ENCODE results near the gene LDAH.

The LDAH gene

DNA sequence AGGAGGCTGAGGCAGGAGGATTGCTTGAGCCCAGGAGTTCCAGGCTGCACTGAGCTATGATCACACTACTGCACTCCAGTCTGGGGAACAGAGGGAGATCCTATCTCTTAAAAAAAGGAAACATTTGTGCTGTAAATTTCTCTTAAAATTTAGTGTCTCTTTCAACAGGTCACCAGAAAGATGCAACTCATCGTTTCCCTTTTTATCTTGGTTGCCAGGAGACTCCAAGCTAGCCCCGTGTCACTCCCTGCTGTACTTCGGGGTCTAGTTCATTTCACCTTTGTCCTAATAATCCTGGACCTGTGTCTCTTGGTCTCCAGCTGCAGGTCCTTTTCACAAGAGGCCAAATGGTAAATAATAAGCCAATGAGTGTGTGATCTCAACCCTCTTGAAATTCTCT lies 179.1 kb downstream of the LDAH start:
- in situ Hi-C loops (cut with MboI; ENCODE audit: low sequenced_read_pairs): loop anchor here (10.0 to 25.0 kb wide), 3 partner anchors 199 to 532 kb away; partner anchors contain the start of gene RHOB

DNA sequence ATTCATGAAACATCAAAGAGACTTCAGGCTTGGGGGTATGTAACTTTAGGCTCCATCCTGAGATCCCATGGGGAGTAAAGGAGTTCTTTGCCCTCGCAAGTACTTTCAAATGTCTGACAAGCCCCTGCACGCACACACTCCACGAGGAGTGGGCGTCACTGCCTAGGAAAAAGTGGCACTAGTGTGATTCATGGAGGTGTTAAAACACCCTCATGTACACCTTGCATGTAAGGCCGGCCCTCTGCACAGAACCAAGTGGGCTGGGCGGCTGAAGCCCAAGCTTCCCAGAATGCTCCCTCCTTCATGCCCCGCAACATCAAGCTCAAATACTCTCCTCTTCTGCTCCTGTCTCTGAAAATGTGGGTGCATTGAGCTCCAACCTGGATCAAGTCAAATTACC lies 179.8 kb downstream of the LDAH start:
- in situ Hi-C loops (cut with MboI; ENCODE audit: low sequenced_read_pairs): loop anchor here (10.0 to 25.0 kb wide), 3 partner anchors 198 to 531 kb away; partner anchors contain the start of gene RHOB

DNA sequence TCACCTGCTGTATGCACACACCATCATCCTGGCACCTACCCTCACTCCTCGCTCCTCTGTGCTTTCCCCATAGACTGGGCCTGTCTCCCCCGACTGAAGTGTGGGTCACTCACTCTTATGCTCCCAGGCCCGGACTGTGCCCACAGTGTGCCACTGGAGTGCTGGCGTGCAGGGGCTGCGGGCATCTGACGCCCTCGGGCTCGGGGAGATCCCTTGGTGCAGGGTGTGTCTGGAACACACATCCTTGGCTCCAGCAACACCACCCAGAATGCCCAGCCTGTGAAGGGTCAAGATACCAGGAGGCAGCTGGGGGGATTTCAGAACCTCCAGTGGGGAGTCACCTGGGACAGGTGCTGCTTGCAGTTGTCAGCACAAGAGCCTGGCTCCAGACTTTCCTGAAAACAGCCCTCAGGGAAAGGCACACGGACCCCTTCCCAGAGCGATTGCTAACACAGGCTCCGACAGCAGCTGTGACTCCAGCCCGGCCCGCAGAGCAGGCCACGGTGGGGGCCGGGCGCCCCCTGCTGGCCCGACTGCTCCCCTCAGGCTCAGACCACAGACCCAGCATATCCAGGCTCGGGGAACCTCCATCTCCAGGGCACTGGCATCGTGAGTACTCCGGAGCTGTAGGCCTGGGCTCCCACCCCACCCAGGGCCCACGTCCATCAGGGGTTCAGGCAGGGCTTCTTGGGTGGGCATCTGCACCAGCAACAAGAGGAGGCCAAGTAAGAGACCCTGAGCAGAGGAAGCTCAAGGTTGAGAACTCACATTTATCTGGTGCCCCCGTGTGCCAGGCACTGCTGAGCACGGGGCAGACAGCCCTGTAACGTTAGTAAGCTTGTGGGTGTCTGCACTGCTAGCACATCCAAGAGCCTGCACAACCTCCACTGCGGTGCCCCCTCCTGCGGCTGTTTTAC lies 180.6 kb downstream of the LDAH start:
- in situ Hi-C loops (cut with MboI; ENCODE audit: low sequenced_read_pairs): loop anchor here (10.0 to 25.0 kb wide), 3 partner anchors 198 to 530 kb away; partner anchors contain the start of gene RHOB

DNA sequence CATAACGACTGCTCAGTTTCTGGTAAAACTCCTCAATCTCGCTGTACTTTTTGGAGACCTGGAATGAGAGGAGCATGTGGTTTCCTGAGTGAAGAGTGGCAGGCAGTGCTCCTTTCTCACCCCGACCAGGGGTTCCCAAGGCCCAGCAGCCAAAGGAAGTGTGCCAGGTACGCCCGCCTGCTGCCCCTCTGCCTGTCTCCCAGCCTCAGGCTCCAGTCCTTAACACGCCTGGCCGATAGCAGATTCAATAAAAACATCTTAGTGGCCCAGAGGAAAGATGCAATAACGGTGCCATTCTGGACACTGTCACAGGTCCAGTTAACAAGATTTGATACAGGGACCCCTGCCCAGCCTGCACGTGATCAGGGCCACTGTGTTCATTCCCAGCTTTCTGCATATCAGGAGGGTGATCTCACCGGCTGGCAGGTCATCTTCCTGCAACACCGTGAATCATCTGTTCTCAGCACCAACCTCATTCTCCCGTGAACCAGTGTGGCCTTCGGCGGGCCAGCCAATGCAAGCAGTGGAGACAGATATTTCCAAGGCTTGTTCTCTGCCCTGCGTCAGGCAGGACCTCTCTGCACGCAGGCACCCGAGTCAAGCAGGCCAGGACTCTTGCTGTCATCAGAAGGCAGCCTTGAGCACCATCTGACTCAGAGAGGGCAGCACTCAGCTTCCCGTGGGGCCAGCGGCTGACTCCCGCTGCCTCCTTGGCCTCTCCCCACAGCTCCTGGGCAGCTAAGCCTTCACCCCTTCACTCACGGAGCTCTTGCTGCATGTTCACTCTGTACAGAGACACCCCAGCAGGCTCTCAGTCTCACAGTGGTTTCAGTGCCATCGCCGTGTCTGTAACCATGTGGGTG lies 181.5 kb downstream of the LDAH start:
- in situ Hi-C loops (cut with MboI; ENCODE audit: low sequenced_read_pairs): loop anchor here (10.0 to 25.0 kb wide), 3 partner anchors 197 to 529 kb away; partner anchors contain the start of gene RHOB

DNA sequence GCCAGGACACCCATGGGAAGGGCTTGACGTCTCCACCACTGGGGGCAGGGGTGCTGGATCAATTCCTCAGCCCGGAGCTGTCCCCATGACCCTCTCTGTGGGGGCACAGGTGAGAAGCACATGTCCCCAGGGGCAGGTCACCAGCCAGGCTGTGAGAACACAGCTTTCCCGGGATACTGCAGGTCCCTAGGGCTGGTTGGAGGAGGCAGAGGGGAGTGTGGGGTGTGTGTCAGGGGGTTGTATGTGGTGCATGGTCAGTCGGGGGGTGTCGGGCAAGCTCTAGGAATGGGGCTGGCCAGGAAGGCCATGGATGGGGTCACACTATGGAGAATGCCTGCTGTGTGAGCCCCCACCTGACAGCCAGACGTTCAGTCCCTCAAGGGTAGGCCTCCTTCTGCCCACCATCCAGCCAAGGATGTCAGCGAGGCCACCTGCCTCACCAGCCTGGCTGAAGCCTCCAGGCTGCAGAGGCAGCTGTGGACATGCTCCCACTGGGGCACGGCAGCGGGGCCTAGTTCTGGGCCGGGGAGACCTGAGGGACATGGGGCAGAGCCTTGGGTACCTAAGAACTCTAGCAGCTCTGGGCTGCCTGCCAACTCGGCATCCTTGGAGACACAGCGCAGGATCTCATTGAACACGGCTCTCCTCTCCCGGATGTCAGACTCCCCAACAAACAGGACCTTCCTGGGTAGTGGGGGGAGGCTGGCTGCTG lies 182.3 kb downstream of the LDAH start:
- in situ Hi-C loops (cut with MboI; ENCODE audit: low sequenced_read_pairs): loop anchor here (10.0 to 25.0 kb wide), 3 partner anchors 196 to 528 kb away; partner anchors contain the start of gene RHOB

DNA sequence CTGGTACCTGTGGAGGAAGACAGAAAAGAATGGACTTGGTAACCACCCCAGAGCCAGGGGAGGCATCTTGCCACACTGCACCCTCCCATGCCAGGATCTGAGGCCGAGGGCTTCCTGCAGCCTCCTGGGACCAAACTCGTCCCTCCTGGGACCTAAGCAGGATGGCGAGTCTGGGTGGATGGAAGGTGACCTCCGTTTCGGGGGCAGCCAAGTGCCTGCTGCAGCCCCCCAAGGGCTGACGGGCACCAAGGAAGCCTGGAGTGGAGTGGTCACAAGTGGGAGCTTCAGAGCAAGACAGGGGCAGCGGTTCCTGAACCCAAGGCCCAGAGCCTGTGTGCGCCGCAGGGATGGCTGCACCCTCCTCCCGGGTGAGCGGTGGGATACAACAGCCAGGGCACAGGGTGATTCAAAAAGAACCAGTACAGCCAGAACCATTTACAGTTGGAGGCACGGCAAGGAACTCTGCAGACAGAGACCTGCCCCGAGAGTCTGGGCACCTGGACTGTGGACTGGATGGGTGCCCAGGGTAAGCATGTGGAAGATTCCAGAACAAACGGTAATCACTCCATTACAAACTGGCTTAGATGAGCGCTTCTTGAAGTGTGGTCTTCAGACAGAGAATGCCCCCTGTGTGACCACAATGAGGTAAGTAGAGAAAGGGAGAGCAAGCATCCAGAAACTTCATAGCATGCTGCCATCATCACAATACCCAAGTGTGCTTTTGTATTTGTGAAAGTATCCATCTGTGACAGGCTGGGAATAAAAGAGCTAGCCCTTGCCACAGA lies 184.1 kb downstream of the LDAH start:
- in situ Hi-C loops (cut with MboI; ENCODE audit: low sequenced_read_pairs): loop anchor here (25.0 kb wide), 1 partner anchor 527 kb away; no protein-coding TSS in a partner anchor

DNA sequence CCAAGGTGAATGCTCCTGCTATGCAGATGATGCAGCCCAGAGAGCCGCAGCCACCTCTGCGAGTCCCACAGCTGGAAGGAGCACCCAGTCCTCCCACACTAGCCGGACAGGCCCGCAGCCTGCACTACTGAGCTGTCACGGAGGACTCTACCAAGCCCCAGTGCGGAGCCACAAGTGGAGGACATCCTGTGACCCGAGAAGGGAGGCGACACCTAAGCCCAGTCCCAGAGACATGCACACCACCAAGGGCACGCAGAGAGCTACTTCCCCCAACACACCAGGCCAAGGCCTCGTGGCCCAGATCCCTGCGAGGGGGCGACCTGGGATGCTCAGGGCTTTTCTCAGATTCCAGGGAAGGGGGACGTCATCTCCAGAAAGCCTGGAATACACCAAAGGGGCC lies 184.9 kb downstream of the LDAH start:
- in situ Hi-C loops (cut with MboI; ENCODE audit: low sequenced_read_pairs): loop anchor here (25.0 kb wide), 1 partner anchor 526 kb away; no protein-coding TSS in a partner anchor

DNA sequence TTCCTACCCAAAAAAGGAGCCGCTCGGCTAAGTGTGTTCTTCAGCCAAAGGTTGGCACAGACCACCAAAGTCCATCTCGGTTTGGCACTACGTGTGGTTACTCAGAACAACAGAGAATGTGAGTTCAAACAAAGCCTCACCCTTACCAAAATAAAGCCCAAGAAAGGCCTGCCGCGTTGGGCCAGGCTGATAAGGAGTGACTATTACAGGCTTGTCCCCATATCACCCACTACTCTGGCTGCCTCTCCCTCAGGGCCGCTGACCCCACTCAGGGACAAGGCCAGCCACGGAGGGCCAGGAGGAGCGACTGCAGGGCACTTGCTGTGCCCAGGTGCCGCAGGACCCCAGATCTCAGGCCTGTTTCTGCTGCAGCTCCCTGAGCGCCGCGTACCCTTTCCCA lies 185.8 kb downstream of the LDAH start:
- in situ Hi-C loops (cut with MboI; ENCODE audit: low sequenced_read_pairs): loop anchor here (25.0 kb wide), 1 partner anchor 525 kb away; no protein-coding TSS in a partner anchor

DNA sequence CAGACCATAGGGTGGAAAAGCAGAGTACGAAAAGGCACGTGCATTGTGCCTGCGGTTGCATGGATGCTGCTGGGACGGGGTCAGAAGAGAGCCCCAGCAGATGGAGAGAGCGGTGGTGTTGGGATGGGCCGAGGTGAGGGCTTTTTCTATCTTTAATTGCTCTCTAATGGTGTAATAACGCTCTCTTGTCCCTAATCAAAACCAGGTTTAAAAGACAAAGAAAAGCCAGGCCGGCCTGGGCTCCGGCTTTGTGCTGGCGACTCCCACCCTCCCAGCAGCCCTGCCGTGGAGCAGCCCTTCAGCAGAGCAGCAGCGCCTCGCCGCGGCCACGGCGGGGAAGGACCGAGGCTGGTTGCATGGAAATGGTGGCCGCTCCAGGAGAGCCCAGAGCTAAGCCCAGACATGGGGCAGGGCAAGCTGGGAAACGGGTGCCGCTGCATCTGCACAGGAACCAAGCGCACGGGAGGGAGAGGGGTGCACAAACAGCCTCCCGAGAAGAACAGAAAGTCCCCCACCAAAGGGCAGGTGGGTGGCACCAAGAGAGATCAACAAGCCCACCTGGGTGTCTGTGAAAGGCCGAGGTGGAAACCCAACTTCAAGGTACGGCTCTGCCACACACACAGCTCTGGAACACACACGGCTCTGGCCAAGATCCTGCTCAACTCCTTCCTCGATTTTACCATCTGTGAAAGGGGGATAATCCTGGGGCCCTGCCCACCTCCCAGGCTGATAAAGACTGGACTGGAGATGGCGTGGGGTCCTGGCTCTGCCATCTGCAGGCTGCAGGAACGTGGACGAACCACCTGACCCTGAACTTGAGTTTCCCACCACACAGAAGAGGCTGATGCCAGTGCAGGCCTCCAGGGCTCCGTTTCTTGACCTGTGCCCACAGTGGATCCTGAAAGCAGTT lies 187.0 kb downstream of the LDAH start:
- in situ Hi-C loops (cut with MboI; ENCODE audit: low sequenced_read_pairs): loop anchor here (25.0 kb wide), 1 partner anchor 524 kb away; no protein-coding TSS in a partner anchor

DNA sequence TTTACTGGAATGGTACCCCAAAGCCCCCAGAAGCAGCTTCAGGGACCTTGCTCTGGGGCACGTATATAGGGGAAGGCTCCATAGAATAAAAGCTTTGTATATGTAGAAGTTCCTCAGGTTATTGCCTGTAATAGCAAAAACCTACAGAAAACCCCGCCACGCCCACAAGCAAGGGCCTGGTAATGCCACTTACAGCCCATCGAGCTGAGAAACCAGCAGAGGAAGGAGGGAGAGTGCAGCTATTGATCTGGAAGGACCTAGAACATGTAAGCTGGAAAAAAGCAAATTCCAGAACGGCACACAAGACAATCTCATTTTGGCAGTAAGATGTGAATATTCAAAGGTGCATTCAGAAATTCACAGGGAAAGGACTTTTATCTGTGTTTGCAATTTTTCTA lies 187.8 kb downstream of the LDAH start:
- in situ Hi-C loops (cut with MboI; ENCODE audit: low sequenced_read_pairs): loop anchor here (25.0 kb wide), 1 partner anchor 523 kb away; no protein-coding TSS in a partner anchor

DNA sequence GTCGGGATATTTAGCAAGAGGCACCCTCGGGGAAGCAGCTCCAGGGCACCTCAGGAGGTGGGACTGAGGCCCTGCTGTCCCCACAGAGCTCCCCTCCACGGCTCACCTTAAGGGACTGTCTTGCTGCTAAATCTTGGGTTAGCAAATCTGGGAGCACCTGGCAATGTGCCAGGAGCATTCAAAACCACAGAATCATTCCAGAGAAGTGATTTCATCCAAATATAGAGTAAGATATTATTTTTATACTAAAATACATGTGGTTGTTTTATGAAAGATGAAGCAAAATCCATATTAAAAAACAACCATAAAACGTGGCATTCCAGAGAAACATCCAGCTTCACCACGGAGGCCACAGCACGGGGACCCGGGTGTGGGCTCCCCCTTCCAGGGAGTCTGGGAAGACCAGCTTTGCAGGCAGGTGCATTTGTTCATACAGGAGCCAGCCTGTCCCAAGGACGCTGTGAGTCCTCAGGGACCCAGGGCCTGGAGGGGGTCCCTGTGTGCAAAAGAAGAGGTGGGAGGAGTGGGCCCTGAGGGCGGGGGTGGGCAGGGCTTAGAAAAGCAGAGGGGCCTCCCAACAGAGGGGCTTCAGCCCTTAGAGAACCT lies 188.3 kb downstream of the LDAH start:
- in situ Hi-C loops (cut with MboI; ENCODE audit: low sequenced_read_pairs): loop anchor here (25.0 kb wide), 1 partner anchor 522 kb away; no protein-coding TSS in a partner anchor

Data from HL-60/S4 (cell line).